Brain microvascular endothelial cell (primary cell): ENCODE data around the gene PTX4.

Source experiments
- DNase-seq: peaks from one replicate; pipeline ENCODE4 v3.0.0-alpha.2; 2020
- H3K27ac ChIP-seq: fragments of 250-450 bp; sonication (Bioruptor Pico); 2 replicates; pipeline ENCODE4 v1.5.1; 2020; ENCODE audit warnings: mild to moderate bottlenecking, moderate library complexity
- H3K27me3 ChIP-seq: fragments of 250-450 bp; sonication (Bioruptor Pico); replicated peaks from 2 replicates; pipeline ENCODE4 v1.5.1; 2020; ENCODE audit warnings: mild to moderate bottlenecking
- H3K36me3 ChIP-seq: fragments of 250-450 bp; sonication (Bioruptor Pico); replicated peaks from 2 replicates; pipeline ENCODE4 v1.5.1; 2020; ENCODE audit warnings: mild to moderate bottlenecking
- H3K4me3 ChIP-seq: 2 replicates; pipeline ENCODE4 v1.5.1; 2011; ENCODE audit warnings: low read depth, mild to moderate bottlenecking, control low read depth, low read length, moderate library complexity
- in situ Hi-C: cut with HindIII; loops from 2 replicates; pipeline ENCODE4 v1.10.0; 2017; ENCODE audit warnings: low sequenced_read_pairs, low pct_ligation_motif_present
- TF ChIP-seq, protein P1 (sequence below): IDR thresholded peaks from 2 replicates; pipeline ENCODE4 v1.5.1; 2011; ENCODE audit warnings: low read depth, mild to moderate bottlenecking, moderate library complexity, low read length, control low read depth, inconsistent platforms; ENCODE audit errors: missing control alignments

Gene PTX4

DNA sequence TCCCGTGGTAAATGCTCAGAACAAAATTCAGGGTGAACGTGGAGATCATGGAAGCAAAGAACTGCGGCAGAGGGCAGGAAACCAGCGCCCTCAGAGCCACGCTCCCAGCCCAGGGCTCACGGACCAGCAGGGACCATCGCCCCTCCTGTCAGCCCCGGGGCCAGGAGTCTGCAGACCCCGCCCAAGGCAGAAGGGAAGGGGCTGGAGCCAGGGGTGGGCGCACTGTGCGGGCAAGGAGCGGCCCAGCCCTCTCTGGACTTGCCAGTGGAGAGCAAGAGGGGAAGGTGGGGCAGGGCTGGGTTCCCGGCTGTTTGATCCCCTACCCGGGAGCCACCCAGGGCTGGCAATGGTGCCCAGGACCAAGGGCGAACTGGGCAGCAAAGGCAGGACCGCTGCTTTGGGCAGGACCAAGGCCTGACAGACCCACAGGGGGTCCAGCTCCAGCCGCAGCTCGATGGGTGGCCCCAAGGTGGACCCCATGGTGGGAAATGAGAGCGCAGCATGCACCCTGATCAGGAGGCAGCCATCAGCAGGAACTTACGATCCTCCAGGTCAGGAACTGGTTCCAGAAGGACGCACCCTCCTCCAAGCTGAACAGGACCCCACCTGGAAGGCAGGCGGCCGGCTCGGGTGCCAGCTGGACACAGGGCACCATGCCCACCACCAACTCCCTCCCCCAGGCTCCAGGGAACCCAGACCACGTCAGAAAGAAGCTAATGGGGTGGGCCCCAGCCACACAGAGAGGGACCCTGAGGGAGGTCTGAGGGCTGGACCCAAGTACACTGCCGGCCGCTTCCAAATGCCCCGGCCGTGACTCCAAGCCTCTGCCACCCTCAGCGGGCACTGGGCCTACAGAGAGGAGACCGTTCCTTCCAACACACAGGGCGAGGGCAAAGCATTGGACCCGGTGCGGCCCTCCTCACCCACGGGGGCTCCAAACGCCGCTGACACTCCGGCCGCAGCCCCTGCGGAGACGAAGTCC is 33.3 kb downstream of the PTX4 start:
- H3K4me3 ChIP-seq = no peak overlapping the region
- TF ChIP-seq, protein P1, sequence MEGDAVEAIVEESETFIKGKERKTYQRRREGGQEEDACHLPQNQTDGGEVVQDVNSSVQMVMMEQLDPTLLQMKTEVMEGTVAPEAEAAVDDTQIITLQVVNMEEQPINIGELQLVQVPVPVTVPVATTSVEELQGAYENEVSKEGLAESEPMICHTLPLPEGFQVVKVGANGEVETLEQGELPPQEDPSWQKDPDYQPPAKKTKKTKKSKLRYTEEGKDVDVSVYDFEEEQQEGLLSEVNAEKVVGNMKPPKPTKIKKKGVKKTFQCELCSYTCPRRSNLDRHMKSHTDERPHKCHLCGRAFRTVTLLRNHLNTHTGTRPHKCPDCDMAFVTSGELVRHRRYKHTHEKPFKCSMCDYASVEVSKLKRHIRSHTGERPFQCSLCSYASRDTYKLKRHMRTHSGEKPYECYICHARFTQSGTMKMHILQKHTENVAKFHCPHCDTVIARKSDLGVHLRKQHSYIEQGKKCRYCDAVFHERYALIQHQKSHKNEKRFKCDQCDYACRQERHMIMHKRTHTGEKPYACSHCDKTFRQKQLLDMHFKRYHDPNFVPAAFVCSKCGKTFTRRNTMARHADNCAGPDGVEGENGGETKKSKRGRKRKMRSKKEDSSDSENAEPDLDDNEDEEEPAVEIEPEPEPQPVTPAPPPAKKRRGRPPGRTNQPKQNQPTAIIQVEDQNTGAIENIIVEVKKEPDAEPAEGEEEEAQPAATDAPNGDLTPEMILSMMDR = no peak
- in situ Hi-C loops = no loop called here
- H3K27ac ChIP-seq = no peak overlapping the region
- H3K27me3 ChIP-seq = no peaks in the 10 kb centered on the region
- DNase-seq = no peak
- peaks cover 43% of the 10 kb centered on the region for H3K36me3 ChIP-seq

DNA sequence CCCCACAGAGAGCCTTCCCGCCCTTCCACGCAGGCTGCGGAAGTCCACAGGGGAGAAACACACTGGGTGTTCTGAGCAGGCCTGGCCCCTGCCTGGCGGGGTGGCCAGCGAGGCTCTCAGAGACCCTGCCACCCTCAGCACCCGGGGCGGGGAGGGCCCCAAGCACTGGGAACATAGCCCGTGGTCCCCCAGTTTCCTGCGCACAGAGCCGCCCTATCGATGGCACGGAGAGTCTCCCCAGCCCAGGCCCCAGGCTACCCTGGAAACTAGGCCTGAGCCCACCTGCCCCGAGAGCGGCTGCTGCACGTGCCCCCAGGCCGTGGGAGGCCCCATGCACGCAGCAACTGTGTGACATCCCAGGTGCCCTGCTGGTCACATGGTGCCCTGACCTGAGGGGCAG is 34.2 kb downstream of the PTX4 start:
- TF ChIP-seq, protein P1 = no peak
- no peak for DNase-seq
- H3K27me3 ChIP-seq = no peaks in the 10 kb centered on the region
- peaks cover 38% of the 10 kb centered on the region for H3K36me3 ChIP-seq
- in situ Hi-C loops = no loop called here
- H3K4me3 ChIP-seq = no peak overlapping the region
- no peak overlapping the region for H3K27ac ChIP-seq

DNA sequence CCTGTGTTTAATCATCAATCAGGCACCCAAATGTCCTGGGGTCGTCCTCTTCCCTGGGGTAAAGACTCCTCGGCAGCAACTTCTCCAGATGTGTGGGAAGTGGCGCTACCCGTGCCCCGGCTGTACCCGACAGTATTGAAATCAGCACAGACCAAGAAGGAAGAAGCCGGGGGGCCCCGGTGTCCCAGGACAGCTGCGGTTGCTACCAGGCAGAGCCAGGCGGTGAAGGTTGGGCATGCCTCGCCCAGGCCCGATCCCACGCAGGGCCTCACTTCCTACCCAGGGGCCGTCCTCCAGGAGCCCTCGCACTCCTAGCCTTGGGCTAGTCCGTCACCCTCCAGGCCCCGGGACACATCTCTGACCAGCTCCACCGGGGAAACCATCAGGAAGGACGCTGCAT is 35.4 kb downstream of the PTX4 start:
- TF ChIP-seq, protein P1 = no peak
- Histone ChIP-seq H3K4me3 (no peak overlapping the region), H3K27me3 (no peaks in the 10 kb centered on the region), H3K27ac (no peak overlapping the region), H3K36me3 (peaks cover 38% of the 10 kb centered on the region)
- no peak for DNase-seq
- in situ Hi-C loops = no loop called here

DNA sequence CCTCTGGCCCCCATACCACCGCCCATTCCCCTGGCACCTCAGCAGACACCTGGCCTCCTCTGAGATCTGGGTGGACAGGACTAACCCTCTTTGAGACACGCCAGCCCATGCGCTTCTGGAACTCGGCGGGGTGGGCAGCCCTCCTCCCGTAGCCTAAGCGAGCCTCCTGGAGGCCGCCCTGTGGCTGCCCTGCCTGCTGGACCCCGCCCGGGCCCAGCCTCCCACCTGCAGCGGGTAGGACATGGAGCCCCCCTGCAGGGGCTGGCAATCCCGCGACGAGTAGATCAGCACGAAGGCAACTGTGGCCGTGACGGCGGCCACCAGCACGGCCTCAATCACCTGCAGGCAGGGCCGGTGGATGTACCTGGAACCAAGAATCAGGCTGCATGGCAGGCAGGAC is 36.2 kb downstream of the PTX4 start:
- TF ChIP-seq, protein P1 = no peak
- Histone ChIP-seq H3K36me3 (peaks cover 40% of the 10 kb centered on the region), H3K4me3 (no peak overlapping the region), H3K27ac (no peak overlapping the region), H3K27me3 (no peaks in the 10 kb centered on the region)
- in situ Hi-C loops = no loop called here
- DNase-seq = no peak

DNA sequence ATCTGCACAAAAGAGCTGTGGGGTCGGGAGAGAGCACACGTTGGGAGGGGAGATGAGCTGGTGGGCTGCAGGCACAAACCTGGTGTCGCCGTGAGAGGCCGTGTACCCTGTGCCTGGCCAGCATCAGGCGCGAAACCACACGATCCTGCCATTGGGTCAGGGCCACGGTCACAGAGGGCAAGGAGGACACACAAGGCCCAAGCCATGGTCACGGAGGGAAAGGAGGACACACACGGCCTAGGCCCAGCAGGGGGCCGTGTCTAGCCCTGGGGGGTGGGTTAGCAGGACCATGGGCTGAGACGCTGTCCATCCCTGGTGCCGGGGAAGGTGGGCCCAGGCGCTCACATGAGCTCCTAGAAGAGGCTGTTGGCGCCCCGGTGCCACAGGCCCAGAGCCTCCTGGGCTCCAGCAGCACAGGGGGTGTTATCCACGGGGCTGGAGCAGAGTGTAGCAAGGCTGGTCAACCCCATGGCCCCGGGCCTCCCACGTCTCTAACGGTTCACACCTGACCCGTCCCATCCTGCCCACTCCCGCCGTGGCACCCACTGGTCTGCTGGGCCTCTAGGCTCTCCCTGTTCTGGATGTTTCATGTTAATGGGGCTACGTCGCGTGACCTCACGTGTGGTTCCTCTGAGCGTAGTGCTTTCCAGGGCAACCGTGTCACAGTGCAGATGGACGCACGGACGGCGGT is 36.9 kb downstream of the PTX4 start:
- peaks cover 39% of the 10 kb centered on the region for H3K36me3 ChIP-seq
- no peak overlapping the region for H3K27ac ChIP-seq
- in situ Hi-C loops = no loop called here
- TF ChIP-seq, protein P1 = no peak
- H3K4me3 ChIP-seq = no peak overlapping the region
- no peaks in the 10 kb centered on the region for H3K27me3 ChIP-seq
- no peak for DNase-seq
